Measurements from ENCODE around the gene UBAC1.

Gene UBAC1

GRCh38 chr9:135970128-135970815 is 9.1 kb upstream of the UBAC1 start:
- TF ChIP-seq POLR2AphosphoS5 (IDR thresholded peaks at IDR 0.05; ENCODE audit: low read depth, low read length) (no peak), TAF1 (IDR thresholded peaks at IDR 0.05; ENCODE audit: borderline replicate concordance, insufficient read depth, low read length) (no peak), SIN3A (IDR thresholded peaks at IDR 0.05; ENCODE audit: borderline replicate concordance, insufficient read depth, low read length) (no peak), FOXP2 (optimal IDR thresholded peaks at IDR 0.05; ENCODE audit: borderline replicate concordance, extremely low read depth, extremely low read length, insufficient read depth) (no peak)
- TF ChIP-seq, protein P1, sequence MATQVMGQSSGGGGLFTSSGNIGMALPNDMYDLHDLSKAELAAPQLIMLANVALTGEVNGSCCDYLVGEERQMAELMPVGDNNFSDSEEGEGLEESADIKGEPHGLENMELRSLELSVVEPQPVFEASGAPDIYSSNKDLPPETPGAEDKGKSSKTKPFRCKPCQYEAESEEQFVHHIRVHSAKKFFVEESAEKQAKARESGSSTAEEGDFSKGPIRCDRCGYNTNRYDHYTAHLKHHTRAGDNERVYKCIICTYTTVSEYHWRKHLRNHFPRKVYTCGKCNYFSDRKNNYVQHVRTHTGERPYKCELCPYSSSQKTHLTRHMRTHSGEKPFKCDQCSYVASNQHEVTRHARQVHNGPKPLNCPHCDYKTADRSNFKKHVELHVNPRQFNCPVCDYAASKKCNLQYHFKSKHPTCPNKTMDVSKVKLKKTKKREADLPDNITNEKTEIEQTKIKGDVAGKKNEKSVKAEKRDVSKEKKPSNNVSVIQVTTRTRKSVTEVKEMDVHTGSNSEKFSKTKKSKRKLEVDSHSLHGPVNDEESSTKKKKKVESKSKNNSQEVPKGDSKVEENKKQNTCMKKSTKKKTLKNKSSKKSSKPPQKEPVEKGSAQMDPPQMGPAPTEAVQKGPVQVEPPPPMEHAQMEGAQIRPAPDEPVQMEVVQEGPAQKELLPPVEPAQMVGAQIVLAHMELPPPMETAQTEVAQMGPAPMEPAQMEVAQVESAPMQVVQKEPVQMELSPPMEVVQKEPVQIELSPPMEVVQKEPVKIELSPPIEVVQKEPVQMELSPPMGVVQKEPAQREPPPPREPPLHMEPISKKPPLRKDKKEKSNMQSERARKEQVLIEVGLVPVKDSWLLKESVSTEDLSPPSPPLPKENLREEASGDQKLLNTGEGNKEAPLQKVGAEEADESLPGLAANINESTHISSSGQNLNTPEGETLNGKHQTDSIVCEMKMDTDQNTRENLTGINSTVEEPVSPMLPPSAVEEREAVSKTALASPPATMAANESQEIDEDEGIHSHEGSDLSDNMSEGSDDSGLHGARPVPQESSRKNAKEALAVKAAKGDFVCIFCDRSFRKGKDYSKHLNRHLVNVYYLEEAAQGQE (IDR thresholded peaks at IDR 0.05; ENCODE audit: insufficient read depth in 1 of 2, low read depth in 2 of 2, low read length in 2 of 2) = no peak

- TF ChIP-seq FOXP2 (optimal IDR thresholded peaks at IDR 0.05; ENCODE audit: borderline replicate concordance, extremely low read depth, extremely low read length, insufficient read depth) (no peak), TAF1 (IDR thresholded peaks at IDR 0.05; ENCODE audit: borderline replicate concordance, insufficient read depth, low read length) (no peak), POLR2AphosphoS5 (IDR thresholded peaks at IDR 0.05; ENCODE audit: low read depth, low read length) (no peak), SIN3A (IDR thresholded peaks at IDR 0.05; ENCODE audit: borderline replicate concordance, insufficient read depth, low read length) (no peak)
- TF ChIP-seq, protein P1 (IDR thresholded peaks at IDR 0.05; ENCODE audit: insufficient read depth in 1 of 2, low read depth in 2 of 2, low read length in 2 of 2) = no peak
Observed at GRCh38 chr9:135969064-135969683, 8.0 kb upstream of the UBAC1 start.

DNA sequence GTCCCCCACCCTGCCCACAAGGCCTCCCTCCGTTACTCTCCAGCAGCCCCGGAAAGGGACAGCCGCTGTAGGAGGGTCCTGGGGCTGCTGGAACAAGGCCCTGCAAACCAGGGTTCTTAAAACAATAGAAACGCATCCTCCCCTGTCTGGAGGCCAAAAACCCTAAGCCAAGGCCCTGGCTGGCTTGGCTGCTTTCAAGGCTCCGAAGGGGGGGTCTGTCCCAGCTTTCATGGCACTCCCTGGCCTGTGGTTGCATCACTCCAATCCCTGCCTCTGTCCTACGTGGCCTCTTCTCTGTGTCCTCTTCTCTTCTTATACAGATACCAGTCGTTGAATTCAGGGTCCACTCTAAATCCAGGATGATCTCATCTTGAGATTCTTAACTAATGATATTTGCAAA is 7.4 kb upstream of the UBAC1 start:
- TF ChIP-seq, protein P1 (IDR thresholded peaks at IDR 0.05; ENCODE audit: insufficient read depth in 1 of 2, low read depth in 2 of 2, low read length in 2 of 2) = no peak
- TF ChIP-seq SIN3A (IDR thresholded peaks at IDR 0.05; ENCODE audit: borderline replicate concordance, insufficient read depth, low read length) (no peak), FOXP2 (optimal IDR thresholded peaks at IDR 0.05; ENCODE audit: borderline replicate concordance, extremely low read depth, extremely low read length, insufficient read depth) (no peak), POLR2AphosphoS5 (IDR thresholded peaks at IDR 0.05; ENCODE audit: low read depth, low read length) (no peak), TAF1 (IDR thresholded peaks at IDR 0.05; ENCODE audit: borderline replicate concordance, insufficient read depth, low read length) (no peak)

GRCh38 chr9:135968083-135968476 is 6.9 kb upstream of the UBAC1 start:
- TF ChIP-seq FOXP2 (optimal IDR thresholded peaks at IDR 0.05; ENCODE audit: borderline replicate concordance, extremely low read depth, extremely low read length, insufficient read depth) = no peak
- no peak for TF ChIP-seq SIN3A (IDR thresholded peaks at IDR 0.05; ENCODE audit: borderline replicate concordance, insufficient read depth, low read length)
- no peak for TF ChIP-seq POLR2AphosphoS5 (IDR thresholded peaks at IDR 0.05; ENCODE audit: low read depth, low read length)
- no peak for TF ChIP-seq TAF1 (IDR thresholded peaks at IDR 0.05; ENCODE audit: borderline replicate concordance, insufficient read depth, low read length)
- TF ChIP-seq, protein P1 (IDR thresholded peaks at IDR 0.05; ENCODE audit: insufficient read depth in 1 of 2, low read depth in 2 of 2, low read length in 2 of 2) = no peak

Measured in PFSK-1 (cell line).